HEK293 (cell line): ENCODE results near the gene NPAT.

ENCODE experiments used
- ZNF292 ChIP-seq: fragments of 450-650 bp; formaldehyde crosslinking; IDR thresholded peaks from 2 replicates; pipeline ENCODE4 v1.5.1; 2016; ENCODE audit warnings: low read depth, missing biosample characterization, missing genetic modification characterization, borderline replicate concordance
- ZNF426 ChIP-seq: fragments of 450-650 bp; formaldehyde crosslinking; IDR thresholded peaks from 2 replicates; pipeline ENCODE4 v1.5.1; 2017; ENCODE audit warnings: missing biosample characterization, missing genetic modification characterization, mild to moderate bottlenecking, inconsistent platforms, moderate library complexity
- TF ChIP-seq, protein P1 (sequence below): fragments of 450-650 bp; formaldehyde crosslinking; IDR thresholded peaks from 2 replicates; pipeline ENCODE4 v1.5.1; 2016; ENCODE audit warnings: missing biosample characterization, missing genetic modification characterization

GRCh38 chr11:108253176-108253575 lies 30.7 kb upstream of the NPAT start:
- TF ChIP-seq, protein P1, sequence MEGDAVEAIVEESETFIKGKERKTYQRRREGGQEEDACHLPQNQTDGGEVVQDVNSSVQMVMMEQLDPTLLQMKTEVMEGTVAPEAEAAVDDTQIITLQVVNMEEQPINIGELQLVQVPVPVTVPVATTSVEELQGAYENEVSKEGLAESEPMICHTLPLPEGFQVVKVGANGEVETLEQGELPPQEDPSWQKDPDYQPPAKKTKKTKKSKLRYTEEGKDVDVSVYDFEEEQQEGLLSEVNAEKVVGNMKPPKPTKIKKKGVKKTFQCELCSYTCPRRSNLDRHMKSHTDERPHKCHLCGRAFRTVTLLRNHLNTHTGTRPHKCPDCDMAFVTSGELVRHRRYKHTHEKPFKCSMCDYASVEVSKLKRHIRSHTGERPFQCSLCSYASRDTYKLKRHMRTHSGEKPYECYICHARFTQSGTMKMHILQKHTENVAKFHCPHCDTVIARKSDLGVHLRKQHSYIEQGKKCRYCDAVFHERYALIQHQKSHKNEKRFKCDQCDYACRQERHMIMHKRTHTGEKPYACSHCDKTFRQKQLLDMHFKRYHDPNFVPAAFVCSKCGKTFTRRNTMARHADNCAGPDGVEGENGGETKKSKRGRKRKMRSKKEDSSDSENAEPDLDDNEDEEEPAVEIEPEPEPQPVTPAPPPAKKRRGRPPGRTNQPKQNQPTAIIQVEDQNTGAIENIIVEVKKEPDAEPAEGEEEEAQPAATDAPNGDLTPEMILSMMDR (tag by site-specific recombination): no peak
- TF ChIP-seq ZNF426 (tag by site-specific recombination) (no peak), ZNF292 (tag by site-specific recombination) (no peak)
